T-helper 1 cell treated with Interleukin-12 subunit alpha and Interleukin-12 subunit beta and Interleukin-4 antibody, amounts not matched to agents 30 ng/mL and 1 ng/mL, for 36 hours (primary cell): ENCODE results near the gene A4GALT. TPM values are rescaled to one million over a fixed set of nuclear protein-coding genes. Genes with fewer than 3 reads are reported as not detected.
"Not testable (repeated sequence)": the region's sequence is repeated elsewhere in the genome, so short reads cannot be mapped to it uniquely, and the experiment has no call there.

ENCODE experiments used
- intact Hi-C: fragments of 100-400 bp; cut with micrococcal nuclease; formaldehyde crosslinking; loops from one replicate; pipeline ENCODE4 v1.15.1; 2024
- total RNA-seq: library from RNA; stranded (reverse); gene quantifications from 2 replicates; pipeline ENCODE4 v1.2.3, GENCODE V29; 2022

Gene A4GALT, protein sequence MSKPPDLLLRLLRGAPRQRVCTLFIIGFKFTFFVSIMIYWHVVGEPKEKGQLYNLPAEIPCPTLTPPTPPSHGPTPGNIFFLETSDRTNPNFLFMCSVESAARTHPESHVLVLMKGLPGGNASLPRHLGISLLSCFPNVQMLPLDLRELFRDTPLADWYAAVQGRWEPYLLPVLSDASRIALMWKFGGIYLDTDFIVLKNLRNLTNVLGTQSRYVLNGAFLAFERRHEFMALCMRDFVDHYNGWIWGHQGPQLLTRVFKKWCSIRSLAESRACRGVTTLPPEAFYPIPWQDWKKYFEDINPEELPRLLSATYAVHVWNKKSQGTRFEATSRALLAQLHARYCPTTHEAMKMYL
- total RNA-seq, result not detected in 2 replicates

- intact Hi-C loops, result no loop called here
Measured at GRCh38 chr22:42720263-42721044, at the start of gene A4GALT. TSS of gene A4GALT (minus strand) at chr22:42720870. CDS start at chr22:42693951, 26,919 bp downstream.

GRCh38 chr22:42770448-42770726, 49.7 kb upstream of the A4GALT start:
- intact Hi-C loops, result no loop called here

DNA sequence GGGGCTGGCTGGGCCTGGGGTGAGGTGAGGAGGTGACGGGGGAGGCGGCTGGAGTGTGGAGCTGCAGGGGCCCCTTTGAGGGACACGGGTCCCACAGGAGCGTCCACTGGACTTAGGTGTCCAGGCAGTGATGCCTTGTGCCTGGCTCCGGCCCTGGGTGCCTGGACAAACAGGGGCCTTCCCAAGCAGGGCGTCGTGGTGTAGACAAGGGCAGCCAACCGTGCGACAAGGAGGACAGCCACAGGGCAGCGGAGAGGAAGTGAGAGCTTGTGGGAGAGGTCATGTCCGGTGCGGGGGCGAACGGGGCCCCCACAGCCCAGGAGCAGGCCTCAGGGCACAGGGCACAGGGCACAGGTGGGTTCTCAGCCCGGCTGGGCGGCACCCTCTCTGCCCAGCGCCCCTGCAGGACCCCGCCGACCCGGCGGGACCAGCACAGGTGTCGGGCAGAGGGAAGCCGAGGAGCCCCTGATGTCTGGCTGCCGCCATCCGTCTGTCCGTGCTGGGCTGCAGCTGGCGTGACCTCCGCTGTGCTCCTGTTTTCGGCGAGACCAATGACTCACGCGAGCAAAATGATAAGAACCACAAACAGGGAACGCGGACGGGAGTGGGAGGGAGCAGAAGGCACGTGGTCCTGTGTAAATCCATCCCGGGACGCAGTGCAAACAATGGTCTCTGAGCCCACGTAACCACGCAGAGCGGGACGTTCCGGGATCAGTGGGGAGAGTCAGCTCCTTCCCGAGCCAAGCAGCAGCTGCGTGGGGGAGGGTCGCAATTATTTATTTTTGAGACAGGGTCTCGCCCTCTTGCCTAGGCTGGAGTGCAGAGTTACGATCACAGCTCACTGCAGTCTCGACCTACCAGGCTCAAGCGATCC, 49.1 kb upstream of the A4GALT start:
- intact Hi-C loops, result no loop called here

GRCh38 chr22:42769238-42769573, 48.5 kb upstream of the A4GALT start:
- intact Hi-C loops, result no loop called here

DNA sequence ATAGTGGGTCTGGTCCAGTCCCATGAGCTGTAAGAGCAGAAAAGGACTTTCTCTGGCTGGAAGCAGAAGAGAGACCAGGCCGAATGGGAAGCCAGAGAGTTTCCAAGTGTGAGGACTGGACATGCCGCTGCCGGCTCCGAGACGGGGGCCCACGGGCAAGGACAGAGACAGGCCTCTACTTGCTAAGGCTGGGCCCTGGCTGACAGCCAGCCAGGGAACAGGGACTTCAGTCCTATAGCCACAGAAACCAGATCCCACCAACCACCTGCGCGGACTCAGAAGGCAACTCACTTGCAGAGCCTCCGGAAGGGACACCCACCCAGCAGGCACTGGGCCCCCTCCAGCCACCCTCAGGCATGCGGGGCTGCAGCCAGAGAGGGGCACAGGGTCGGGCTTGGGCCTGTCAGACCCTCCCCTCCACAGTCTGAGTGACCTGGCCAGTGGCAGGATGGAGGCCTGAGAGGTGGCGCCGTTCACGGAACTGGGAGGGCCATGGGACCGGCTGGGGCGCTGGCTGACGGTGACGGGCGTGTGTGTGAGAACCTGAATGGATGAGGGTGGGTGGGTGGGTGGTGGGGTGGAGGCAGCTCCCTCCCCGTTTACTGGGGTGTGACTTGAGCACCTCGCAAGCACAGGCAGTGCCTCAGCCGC, 47.8 kb upstream of the A4GALT start:
- intact Hi-C loops, result no loop called here

- intact Hi-C loops, result no loop called here
Measured at GRCh38 chr22:42766860-42767259, 46.2 kb upstream of the A4GALT start.

DNA sequence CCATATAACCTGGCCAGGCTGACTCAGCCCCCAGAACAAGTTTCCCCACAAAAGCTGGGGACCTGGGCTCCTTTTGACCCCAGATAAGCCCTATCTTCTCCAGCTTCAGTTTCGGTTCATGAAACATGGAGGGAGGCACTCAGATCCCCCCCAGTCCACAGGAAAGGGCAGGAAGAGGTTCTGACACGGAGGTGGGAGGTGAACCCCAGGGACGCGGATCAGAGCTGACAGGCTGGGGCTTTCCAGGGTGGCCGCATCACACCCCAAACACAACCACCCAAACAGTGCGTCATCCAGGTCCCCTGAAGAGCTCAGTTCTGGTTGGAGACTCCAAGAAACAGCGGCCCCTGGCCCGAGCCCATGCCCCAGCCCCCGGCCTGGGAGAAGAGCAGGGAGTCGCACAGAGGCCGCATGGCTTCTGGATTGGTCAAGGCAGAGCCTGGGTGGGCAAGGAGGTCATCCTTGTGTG, 44.3 kb upstream of the A4GALT start:
- intact Hi-C loops, result no loop called here

- intact Hi-C loops, result no loop called here
Measured at GRCh38 chr22:42763965-42764480, 43.4 kb upstream of the A4GALT start.

DNA sequence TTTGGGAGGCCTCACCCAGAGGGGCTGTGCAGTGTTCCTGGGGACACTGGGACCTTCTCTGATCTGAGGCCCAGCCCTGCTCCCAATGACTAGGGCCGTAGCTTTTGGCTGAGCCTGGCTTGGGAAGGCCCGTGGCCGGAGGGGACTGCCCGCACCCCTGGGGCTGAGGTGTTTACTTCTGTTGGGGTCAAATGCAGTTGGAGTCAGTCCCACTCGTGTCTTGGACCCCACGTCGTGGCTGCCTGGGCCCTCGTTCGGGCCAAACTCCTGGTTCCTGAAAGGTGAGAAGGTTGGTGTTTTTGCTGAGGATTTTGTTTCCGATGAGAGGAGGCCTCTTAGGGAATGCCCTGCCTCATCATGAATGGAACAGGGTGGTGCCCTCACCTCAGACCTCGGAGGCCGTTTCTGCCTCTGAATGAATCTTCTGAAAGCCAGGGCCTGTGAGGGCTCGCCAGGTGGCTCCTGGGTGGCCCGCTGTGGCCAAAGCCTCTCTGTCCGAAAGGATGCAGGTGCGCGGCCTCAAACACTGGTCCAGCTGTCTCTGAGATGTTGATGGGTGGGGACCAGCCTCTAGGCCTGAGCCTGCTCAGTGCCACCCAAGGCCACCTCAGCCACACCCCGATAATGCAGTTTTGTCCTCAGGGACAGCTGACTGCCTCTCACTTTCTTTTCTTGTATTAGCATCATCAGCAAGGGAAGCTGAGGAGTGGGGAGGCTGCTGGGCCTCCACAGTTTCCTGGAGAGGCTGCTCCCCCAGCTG, 40.3 kb upstream of the A4GALT start:
- intact Hi-C loops, result no loop called here

GRCh38 chr22:42758931-42759629, 38.4 kb upstream of the A4GALT start:
- intact Hi-C loops, result no loop called here

- intact Hi-C loops, result not testable (repeated sequence)
Measured at GRCh38 chr22:42755553-42755952, 34.9 kb upstream of the A4GALT start.

DNA sequence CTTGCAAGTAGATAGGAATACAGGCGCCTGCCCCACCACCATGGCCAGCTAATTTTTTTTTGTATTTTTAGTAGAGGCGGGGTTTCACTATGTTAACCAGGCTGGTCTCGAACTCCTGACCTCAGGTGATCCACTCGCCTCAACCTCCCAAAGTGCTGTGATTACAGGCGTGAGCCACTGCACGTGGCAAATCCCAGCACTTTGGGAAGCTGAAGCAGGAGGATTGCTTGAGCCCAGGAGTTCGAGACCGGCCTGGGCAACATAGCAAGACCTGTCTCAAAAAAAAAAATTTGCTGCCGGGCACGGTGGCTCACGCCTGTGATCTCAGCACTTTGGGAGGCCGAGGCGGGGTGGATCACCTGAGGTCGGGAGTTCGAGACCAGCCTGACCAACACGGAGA, 34.5 kb upstream of the A4GALT start:
- intact Hi-C loops, result not testable (repeated sequence)

DNA sequence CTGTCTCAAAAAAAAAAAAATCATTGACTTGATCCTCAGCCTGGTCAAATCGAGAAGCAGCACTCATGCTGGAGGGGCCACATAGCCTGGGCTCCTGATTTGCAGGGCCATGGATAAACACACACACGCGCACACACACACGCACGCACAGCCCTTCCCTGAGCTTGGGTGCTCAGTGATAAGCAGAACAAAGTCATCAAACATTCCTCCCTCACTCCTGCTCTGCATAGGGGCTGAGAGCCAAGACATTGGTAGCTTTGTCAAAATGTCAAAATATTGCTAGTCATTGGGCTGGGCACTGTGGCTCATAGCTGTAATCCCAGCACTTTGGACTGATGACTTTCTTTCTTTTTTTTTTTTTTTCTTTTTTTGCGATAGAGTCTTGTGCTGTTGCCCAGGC, 34.0 kb upstream of the A4GALT start:
- intact Hi-C loops, result no loop called here

DNA sequence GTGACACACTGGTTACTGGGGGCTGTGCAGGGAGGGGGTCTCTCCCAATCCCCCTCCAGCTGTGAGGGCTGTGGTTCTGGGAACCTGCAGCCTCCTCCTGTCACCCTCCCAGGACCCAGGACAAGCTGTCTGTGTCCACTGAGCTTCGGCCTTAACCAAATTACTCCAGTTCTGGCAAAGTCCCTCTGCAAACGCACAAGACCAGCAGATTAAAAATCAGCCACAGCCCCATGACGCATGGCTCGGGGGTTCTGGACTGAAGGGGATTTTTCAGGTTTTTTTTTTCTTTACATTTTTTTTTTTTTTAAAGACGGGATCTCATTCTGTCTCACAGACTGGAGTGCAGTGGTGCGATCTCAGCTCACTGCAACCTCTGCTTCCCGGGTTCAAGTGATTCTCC, 32.2 kb upstream of the A4GALT start:
- intact Hi-C loops, result no loop called here

GRCh38 chr22:42752230-42752746, 31.6 kb upstream of the A4GALT start:
- intact Hi-C loops, result no loop called here

DNA sequence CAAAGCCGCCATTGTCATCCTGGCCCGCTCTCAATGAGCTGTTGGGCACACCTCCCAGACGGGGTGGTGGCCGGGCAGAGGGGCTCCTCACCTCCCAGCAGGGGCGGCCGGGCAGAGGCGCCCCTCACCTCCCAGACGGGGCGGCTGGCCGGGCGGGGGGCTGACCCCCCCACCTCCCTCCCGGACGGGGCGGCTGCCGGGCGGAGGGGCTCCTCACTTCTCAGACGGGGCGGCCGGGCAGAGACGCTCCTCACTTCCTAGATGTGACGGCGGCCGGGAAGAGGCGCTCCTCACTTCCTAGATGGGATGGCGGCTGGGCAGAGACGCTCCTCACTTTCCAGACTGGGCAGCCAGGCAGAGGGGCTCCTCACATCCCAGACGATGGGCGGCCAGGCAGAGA, 29.8 kb upstream of the A4GALT start:
- intact Hi-C loops, result not testable (repeated sequence)

DNA sequence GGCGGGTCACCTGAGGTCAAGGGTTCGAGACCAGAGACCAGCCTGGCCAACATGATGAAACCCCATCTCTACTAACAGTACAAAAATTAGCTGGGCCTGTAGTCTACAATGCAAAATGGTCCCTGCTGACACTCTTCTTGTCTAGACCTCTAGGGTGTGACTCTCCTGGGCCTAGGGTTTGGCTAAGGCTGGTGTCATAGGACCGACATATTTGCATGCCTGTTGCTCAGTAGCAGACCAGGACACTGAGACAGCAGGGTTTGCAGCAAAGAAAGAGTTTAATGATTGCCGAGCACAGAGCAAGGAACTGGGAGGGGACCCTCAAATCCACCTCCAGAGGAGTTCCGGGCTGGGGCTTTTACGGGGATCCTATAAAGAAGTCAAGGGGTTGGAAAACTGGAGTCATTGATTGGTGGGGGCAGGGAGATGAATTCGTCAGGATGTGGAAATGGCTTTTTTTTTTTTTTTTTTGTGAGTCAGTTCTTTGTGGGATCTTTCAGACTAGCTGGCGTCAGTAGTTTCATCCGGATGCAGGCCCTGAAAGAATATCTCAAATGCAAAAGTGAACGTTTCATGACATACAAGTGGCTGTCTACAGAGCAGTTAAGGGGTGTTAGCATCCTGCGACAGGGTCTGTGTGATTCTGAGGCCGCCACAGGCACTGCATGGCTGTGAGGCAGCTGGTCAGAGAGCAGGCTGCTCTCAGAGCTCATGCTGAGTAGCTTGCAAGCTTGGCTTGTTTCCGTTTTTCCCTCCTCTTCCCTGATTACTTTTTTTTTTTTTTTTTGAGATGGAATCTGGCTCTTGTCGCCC, 27.2 kb upstream of the A4GALT start:
- intact Hi-C loops, result no loop called here

DNA sequence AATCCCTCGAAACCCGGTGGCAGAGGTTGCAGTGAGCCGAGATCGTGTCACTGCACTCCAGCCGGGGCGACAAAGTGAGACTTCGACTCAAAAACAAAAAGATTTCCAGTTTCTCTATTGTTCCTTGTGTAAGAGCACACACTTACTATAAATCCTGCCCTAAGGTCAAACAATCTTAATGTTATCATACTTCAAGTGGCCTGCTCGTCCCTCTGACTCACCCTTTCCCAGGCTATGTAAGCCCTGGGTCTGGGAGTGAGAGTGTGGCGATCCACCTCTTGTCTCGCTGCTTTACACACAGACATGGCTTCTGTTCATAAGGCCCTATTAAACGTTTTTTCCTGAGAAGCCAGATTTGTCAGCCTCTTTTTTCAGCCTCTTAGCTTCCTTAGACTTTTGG, 24.4 kb upstream of the A4GALT start:
- intact Hi-C loops, result no loop called here

GRCh38 chr22:42743501-42743991, 22.9 kb upstream of the A4GALT start:
- intact Hi-C loops, result no loop called here
